Activated CD8-positive, alpha-beta T cell treated with anti-CD3 and anti-CD28 coated beads for 36 hours (primary cell): ENCODE data around the gene ANKRD2. TPM values are rescaled to one million over a fixed set of nuclear protein-coding genes. Genes with fewer than 3 reads are reported as not detected.
"Not testable (repeated sequence)": the region's sequence is repeated elsewhere in the genome, so short reads cannot be mapped to it uniquely, and the experiment has no call there.

Source experiments
- ATAC-seq: fragments of 200-7000 bp; cut with Tn5 transposase; one replicate; pipeline ENCODE4 v1.10.0; 2021; ENCODE audit warnings: mild to moderate bottlenecking, moderate library complexity
- CTCF ChIA-PET: fragments of 350-600 bp; sonication (Branson Sonifier 250); formaldehyde crosslinking; loops from one replicate; lab custom pipeline; 2021; ENCODE audit warnings: antibody characterized with exemption; lab: Charles Lee
- POLR2A ChIA-PET: fragments of 350-600 bp; sonication (Branson Sonifier 250); formaldehyde crosslinking; loops from one replicate; lab custom pipeline; 2021; ENCODE audit warnings: antibody characterized with exemption; lab: Charles Lee
- DNase-seq: peaks from one replicate; pipeline ENCODE4 v3.0.0-alpha.2; 2020
- H3K27ac Mint-ChIP-seq: one replicate; pipeline ENCODE4 v1.8.0; 2021; ENCODE audit warnings: mild to moderate bottlenecking, mixed read lengths
- H3K27me3 Mint-ChIP-seq: one replicate; pipeline ENCODE4 v1.8.0; 2021; ENCODE audit warnings: mixed read lengths
- H3K36me3 Mint-ChIP-seq: one replicate; pipeline ENCODE4 v1.8.0; 2021; ENCODE audit warnings: low read depth, mixed read lengths
- H3K4me1 Mint-ChIP-seq: one replicate; pipeline ENCODE4 v1.8.0; 2021; ENCODE audit warnings: low read depth, mixed read lengths
- H3K4me3 Mint-ChIP-seq: one replicate; pipeline ENCODE4 v1.8.0; 2021; ENCODE audit warnings: mild to moderate bottlenecking, moderate library complexity, mixed read lengths
- H3K9me3 Mint-ChIP-seq: one replicate; pipeline ENCODE4 v1.8.0; 2021; ENCODE audit warnings: mixed read lengths
- intact Hi-C: fragments of 100-400 bp; cut with micrococcal nuclease; formaldehyde crosslinking; loops from one replicate; pipeline ENCODE4 v1.10.0; 2022
- total RNA-seq, 2 experiments: library from RNA; stranded (reverse); gene quantifications; one replicate each; pipeline ENCODE4 v1.2.3, GENCODE V29; 2021
- TF ChIP-seq, protein P1 (sequence below): fragments of 200-600 bp; IDR thresholded peaks from one replicate; pipeline ENCODE4 v1.8.0; 2022; ENCODE audit warnings: antibody characterized with exemption, mild to moderate bottlenecking

Gene ANKRD2
- total RNA-seq, 2 experiments from 2014 or later, result not detected

DNA sequence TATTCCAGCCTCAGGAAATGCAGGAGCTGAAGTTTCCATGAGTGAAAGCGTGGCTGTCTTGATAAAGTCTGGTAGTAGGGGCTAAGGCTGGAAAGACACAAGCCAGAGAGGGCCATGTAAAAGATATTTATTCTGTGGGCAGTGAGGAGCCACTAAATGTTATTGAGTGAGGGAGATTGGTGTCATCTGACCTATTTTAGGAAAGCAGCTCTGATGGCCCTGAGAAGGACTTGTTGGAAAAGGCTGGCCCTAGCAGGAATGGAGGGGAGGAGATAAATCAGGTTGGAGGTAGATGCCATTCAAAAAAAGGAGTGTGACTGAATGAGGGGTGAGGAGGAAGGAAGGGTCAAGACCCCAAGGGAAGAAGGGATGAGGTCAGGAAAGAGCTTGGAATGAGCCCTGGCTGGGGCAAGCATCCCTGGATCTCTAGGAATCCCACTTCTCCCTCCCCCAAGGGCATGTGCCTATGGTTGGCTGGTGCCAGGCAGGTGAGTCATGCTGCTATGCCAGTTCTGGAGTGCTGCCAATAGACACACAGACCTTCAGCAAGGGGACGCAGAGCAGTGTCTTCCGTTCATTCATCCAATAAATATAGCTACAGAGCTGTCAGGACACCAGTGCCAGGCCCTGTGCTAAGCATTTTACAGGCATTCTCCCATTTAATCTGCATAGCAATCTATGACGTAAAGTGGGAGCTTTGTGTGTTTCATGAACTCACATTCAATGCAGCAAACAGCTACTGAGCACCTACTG is 2.0 kb downstream of the ANKRD2 start:
- TF ChIP-seq, protein P1, sequence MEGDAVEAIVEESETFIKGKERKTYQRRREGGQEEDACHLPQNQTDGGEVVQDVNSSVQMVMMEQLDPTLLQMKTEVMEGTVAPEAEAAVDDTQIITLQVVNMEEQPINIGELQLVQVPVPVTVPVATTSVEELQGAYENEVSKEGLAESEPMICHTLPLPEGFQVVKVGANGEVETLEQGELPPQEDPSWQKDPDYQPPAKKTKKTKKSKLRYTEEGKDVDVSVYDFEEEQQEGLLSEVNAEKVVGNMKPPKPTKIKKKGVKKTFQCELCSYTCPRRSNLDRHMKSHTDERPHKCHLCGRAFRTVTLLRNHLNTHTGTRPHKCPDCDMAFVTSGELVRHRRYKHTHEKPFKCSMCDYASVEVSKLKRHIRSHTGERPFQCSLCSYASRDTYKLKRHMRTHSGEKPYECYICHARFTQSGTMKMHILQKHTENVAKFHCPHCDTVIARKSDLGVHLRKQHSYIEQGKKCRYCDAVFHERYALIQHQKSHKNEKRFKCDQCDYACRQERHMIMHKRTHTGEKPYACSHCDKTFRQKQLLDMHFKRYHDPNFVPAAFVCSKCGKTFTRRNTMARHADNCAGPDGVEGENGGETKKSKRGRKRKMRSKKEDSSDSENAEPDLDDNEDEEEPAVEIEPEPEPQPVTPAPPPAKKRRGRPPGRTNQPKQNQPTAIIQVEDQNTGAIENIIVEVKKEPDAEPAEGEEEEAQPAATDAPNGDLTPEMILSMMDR, result no peak
- H3K36me3 Mint-ChIP-seq, result no peaks in the 10 kb centered on the region
- DNase-seq (no peak), ATAC-seq (no peak)
- H3K4me1 Mint-ChIP-seq, result no peaks in the 10 kb centered on the region
- CTCF ChIA-PET, result interaction anchor here (0.9 to 1.8 kb wide), 5 partner anchors 9 to 157 kb away, joined by 3 to 4 read pairs (median 3); partner anchors contain the start of genes AVPI1 and HOGA1
- no peaks in the 10 kb centered on the region for H3K9me3 Mint-ChIP-seq
- POLR2A ChIA-PET, result interaction anchor here (0.6 kb wide), 1 partner anchor 160 kb away, joined by 3 read pairs; no protein-coding TSS in a partner anchor
- intact Hi-C loops, result no loop called here
- H3K27ac Mint-ChIP-seq, result no peak overlapping the region
- no peak overlapping the region for H3K4me3 Mint-ChIP-seq
- no peaks in the 10 kb centered on the region for H3K27me3 Mint-ChIP-seq

GRCh38 chr10:97575127-97575668 is 2.6 kb downstream of the ANKRD2 start:
- H3K27me3 Mint-ChIP-seq, result no peaks in the 10 kb centered on the region
- H3K9me3 Mint-ChIP-seq, result no peaks in the 10 kb centered on the region
- H3K4me3 Mint-ChIP-seq, result no peak overlapping the region
- H3K36me3 Mint-ChIP-seq, result no peaks in the 10 kb centered on the region
- no peak overlapping the region for H3K27ac Mint-ChIP-seq
- DNase-seq (no peak), ATAC-seq (no peak)
- no peaks in the 10 kb centered on the region for H3K4me1 Mint-ChIP-seq
- ChIA-PET POLR2A (no interaction called here), CTCF (interaction anchor here (0.9 to 1.5 kb wide), 4 partner anchors 21 to 156 kb away, joined by 3 read pairs; no protein-coding TSS in a partner anchor)
- TF ChIP-seq, protein P1, result no peak
- intact Hi-C loops, result no loop called here

DNA sequence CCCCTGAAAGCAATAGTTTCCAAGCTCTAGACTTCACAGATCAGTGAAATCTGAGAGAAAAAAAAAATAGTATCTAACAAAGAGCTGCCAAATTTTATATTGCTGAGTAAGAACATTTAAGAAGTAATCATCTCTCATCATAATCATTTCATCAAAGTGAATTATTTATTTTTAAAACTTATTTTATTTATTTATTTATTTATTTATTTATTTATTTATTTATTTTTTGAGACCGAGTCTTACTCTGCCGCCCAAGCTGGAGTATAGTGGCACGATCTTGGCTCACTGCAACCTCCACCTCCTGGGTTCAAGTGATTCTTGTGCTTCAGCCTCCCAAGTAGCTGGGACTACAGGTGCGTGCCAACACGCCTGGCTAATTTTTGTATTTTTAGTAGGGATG is 3.9 kb downstream of the ANKRD2 start:
- ATAC-seq, H3K9me3 Mint-ChIP-seq, intact Hi-C loops, DNase-seq, H3K4me1 Mint-ChIP-seq, H3K4me3 Mint-ChIP-seq, H3K27me3 Mint-ChIP-seq, H3K36me3 Mint-ChIP-seq, H3K27ac Mint-ChIP-seq: not testable (repeated sequence)
- ChIA-PET POLR2A (interaction anchor here (0.7 kb wide), 1 partner anchor 18 kb away, joined by 3 read pairs; no protein-coding TSS in a partner anchor), CTCF (interaction anchor here (0.6 to 1.0 kb wide), 3 partner anchors 12 to 29 kb away, joined by 3 to 4 read pairs (median 3); no protein-coding TSS in a partner anchor)

- no peaks in the 10 kb centered on the region for H3K27me3 Mint-ChIP-seq
- H3K27ac Mint-ChIP-seq, result no peak overlapping the region
- ChIA-PET POLR2A (no interaction called here), CTCF (no interaction called here)
- TF ChIP-seq, protein P1, result no peak
- no peak for DNase-seq
- no peak for ATAC-seq
- no peaks in the 10 kb centered on the region for H3K36me3 Mint-ChIP-seq
- no peaks in the 10 kb centered on the region for H3K4me1 Mint-ChIP-seq
- intact Hi-C loops, result no loop called here
- H3K4me3 Mint-ChIP-seq, result no peak overlapping the region
- no peaks in the 10 kb centered on the region for H3K9me3 Mint-ChIP-seq
Measured at GRCh38 chr10:97577701-97578100, 5.1 kb downstream of the ANKRD2 start.

- H3K36me3 Mint-ChIP-seq, result no peaks in the 10 kb centered on the region
- H3K9me3 Mint-ChIP-seq, result no peaks in the 10 kb centered on the region
- intact Hi-C loops, result no loop called here
- H3K27me3 Mint-ChIP-seq, result no peaks in the 10 kb centered on the region
- no peak overlapping the region for H3K4me3 Mint-ChIP-seq
- TF ChIP-seq, protein P1, result no peak
- ATAC-seq (no peak), DNase-seq (no peak)
- no peak overlapping the region for H3K27ac Mint-ChIP-seq
- POLR2A ChIA-PET, result no interaction called here
- CTCF ChIA-PET, result no interaction called here
- no peaks in the 10 kb centered on the region for H3K4me1 Mint-ChIP-seq
Measured at GRCh38 chr10:97578171-97578844, 5.7 kb downstream of the ANKRD2 start.
